HG02759 (cell line): ENCODE measurements around the gene LRRK1.

ENCODE experiments used
- ATAC-seq: cut with Tn5 transposase; IDR thresholded peaks from one replicate; pipeline ENCODE4 v1.9.1; 2021; ENCODE audit warnings: mild to moderate bottlenecking, moderate library complexity; ENCODE audit not compliant: unreplicated experiment

LRRK1 gene

GRCh38 chr15:101019366-101019896 lies 100.3 kb downstream of the LRRK1 start:
- ATAC-seq, result no peak

- ATAC-seq, result no peak
Measured at GRCh38 chr15:101020451-101020850, 101.3 kb downstream of the LRRK1 start.

- no peak for ATAC-seq
Measured at GRCh38 chr15:101020945-101021344, 101.8 kb downstream of the LRRK1 start.

DNA sequence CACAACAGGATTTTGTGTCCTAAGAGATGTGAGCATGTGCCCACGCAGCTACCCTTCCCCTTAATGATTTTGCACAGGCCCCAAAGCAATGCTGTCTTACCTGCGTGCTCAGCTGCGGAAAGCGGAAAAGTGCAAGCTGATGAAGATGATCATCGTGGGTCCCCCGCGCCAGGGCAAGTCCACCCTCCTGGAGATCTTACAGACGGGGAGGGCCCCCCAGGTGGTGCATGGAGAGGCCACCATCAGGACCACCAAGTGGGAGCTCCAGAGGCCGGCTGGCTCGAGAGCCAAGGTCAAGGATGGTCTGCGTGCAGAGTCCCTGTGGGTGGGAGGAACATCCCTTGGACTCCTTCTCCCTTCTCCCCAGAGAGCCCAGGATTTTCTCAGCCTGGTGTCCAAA lies 103.1 kb downstream of the LRRK1 start:
- ATAC-seq, result no peak

- no peak for ATAC-seq
Measured at GRCh38 chr15:101022876-101023275, 103.7 kb downstream of the LRRK1 start.

DNA sequence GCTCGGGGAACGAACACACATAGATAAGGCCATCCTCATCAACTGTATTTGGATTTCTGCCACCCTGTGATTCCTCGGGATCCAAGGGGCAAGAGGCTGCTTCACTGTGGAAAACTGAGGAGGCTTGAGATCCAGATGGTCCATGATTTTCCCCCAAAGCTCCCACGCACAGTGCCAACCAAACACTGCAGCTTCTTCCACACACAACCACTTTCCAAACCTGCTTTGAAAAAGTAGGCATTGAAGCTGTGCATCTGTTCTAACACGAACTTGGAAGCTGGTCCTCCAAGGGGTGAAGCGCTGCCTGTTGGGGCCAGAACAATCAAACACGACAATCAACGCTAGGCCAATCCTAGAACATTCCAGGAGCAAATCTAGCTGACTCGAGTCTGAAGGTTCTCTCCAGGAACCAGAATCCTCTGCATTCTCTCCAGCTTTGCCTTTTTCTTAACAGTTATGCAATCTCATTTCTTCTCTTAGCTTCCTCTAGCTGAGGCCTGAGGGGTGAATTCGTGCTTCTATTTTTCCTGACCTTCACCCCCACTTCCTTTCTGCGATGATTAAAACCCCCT lies 104.4 kb downstream of the LRRK1 start:
- no peak for ATAC-seq

DNA sequence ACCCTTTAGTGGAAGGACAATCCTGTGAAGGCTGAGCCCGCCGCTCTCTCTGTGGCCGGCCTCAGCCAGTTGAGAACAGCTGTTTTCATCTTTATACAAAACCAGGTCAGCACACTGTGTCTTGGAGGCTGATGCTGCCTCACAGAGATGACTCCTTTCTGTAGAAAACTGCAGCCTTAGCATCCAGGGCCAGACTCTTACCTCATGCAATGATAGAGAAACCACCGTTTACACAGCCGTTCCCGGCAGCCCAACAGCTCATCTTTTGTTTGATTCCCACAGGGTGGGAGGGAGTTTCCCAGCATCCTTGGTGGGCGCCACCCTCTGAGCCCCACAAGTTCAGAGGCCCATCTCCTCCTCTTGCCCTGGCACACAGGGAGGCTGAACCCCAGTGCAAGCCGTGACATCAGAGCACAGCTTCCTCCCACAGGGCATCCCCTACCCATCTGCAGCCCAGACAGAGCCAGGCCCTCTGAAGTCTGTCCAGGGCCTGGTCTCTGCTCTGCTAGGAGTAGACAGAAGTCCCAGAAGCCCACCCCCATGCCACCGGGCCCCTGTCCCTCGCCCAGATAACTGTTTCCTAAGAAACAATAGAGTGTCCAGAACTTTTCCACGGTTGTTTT lies 105.0 kb downstream of the LRRK1 start:
- no peak for ATAC-seq

DNA sequence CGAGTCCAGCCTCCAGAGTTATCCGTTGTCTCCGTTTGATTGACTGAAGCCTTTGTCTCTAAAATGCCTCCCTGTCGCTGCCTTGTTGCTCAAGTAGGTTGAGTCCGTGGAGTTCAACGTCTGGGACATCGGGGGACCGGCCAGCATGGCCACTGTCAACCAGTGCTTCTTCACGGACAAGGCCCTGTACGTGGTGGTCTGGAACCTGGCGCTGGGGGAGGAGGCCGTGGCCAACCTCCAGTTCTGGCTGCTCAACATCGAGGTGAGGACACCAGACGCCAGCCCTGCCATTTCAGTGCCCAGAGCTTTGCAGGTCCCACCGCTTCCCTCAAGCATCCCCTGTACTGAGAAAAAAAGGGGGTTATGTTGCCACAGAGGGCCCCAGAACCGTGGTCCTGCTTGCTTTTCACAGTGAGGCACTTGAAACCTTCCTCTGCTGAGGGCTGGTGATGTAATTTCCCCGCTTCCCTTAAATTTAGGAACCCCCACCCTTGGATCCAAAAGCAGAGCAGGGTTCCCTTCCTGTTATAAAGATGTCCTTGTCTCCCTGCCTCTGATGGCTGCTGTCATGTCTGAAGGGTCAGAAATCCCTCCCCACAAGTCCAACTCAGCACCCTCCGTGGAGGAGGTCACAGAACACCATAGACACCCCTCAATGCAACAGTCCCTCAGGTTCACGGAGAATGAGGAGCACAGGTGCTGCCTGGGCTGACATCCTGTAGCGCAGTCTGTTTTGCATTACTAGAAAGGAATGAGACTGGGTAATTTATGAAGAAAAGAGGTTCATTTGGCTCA lies 105.7 kb downstream of the LRRK1 start:
- ATAC-seq, result no peak

- ATAC-seq, result no peak
Measured at GRCh38 chr15:101025501-101025885, 106.3 kb downstream of the LRRK1 start.

GRCh38 chr15:101025896-101026631 lies 106.9 kb downstream of the LRRK1 start:
- ATAC-seq, result no peak

- no peak for ATAC-seq
Measured at GRCh38 chr15:101026656-101027272, 107.6 kb downstream of the LRRK1 start.

DNA sequence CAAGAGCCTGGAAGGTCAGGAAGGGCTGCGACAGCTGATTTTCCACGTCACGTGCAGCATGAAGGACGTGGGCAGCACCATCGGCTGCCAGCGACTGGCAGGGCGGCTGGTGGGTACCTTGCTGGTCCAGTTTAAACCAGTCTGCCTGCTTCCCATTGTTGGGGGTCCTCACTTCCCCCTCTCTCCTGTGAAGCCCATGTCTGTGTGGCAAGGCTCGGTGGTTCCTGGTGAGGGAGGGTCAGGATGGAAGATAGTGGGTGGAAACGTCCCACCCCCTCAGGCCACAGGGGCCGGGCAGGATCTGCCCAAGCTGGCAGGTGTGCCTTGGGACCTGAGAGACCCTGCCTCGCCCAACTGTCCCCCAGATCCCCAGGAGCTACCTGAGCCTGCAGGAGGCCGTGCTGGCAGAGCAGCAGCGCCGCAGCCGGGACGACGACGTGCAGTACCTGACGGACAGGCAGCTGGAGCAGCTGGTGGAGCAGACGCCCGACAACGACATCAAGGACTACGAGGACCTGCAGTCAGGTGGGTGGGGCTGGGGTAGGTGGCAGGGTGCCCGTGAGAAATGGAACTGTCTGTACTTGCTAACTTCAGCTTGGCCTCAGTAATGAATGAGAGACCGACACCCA lies 108.2 kb downstream of the LRRK1 start:
- ATAC-seq, result no peak

DNA sequence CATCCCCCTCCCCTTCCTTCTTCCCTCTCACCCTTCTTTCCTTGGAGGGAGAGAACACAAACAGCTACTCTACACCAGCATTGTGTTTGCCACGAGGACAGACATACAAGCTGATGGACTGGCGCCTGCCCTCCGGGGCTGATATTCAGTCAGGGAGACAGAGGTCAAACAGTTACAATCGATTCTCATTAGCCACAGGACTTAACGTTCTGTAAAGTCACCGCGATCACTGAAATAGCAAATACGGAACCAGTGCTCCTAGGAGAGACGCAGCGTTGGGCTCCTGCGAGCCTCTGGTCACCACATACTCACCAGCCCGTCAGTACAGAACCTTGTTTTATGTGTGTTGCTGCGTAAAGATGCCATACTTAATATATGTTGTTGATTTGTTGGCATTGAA lies 108.8 kb downstream of the LRRK1 start:
- ATAC-seq, result no peak

- no peak for ATAC-seq
Measured at GRCh38 chr15:101028321-101028720, 109.2 kb downstream of the LRRK1 start.

GRCh38 chr15:101028772-101029438 lies 109.7 kb downstream of the LRRK1 start:
- no peak for ATAC-seq

- no peak for ATAC-seq
Measured at GRCh38 chr15:101029971-101030661, 111.0 kb downstream of the LRRK1 start.

- ATAC-seq, result no peak
Measured at GRCh38 chr15:101031213-101031612, 112.1 kb downstream of the LRRK1 start.

DNA sequence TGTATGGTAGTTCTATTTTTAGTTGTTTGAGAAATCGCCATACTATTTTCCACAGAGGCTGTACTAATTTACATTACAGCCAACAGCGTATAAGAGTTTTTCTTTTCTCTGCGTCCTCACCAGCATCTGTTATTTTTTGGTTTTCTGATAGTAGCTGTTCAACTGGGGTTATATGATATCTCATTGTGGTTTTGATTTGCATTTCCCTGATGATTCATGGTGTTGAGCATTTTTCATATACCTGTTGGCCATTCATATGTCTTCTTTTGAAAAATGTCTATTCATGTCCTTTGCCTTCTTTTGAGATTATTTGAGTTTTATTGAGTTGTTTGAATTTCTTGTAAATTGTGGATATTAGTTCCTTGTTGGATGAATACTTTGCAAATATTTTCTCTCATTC lies 114.6 kb downstream of the LRRK1 start:
- ATAC-seq, result no peak

GRCh38 chr15:101035611-101036010 lies 116.5 kb downstream of the LRRK1 start:
- ATAC-seq, result peak; percentile 63
